CD4-positive, alpha-beta memory T cell (primary cell): ENCODE results near the gene NUAK1. TPM values are rescaled to one million over a fixed set of nuclear protein-coding genes. Genes with fewer than 3 reads are reported as not detected.
A peak's percentile ranks its signal among the peaks of the same experiment; 100 is the strongest.

Experiments
- CTCF ChIA-PET: fragments of 350-600 bp; sonication (Branson Sonifier 250); formaldehyde crosslinking; loops from one replicate; lab custom pipeline; 2021; ENCODE audit warnings: inconsistent platforms; ENCODE audit not compliant: partially characterized antibody; lab: Charles Lee
- POLR2A ChIA-PET: fragments of 350-600 bp; sonication (Branson Sonifier 250); formaldehyde crosslinking; loops from one replicate; lab custom pipeline; 2021; ENCODE audit not compliant: partially characterized antibody; lab: Charles Lee
- DNase-seq, 5 donors: peaks; one replicate each; pipeline versions ENCODE4 v3.0.0 to v3.0.0-alpha.2; 2020 to 2022; ENCODE audit warnings: mixed read lengths in 1 of 5
- H3K27ac ChIP-seq: one replicate; pipeline ENCODE4 v1.7.0; 2013; ENCODE audit warnings: low read depth, low read length
- H3K27me3 ChIP-seq: 2 replicates; pipeline ENCODE4 v1.7.0; 2013; ENCODE audit warnings: mild to moderate bottlenecking, low read length, moderate library complexity; ENCODE audit not compliant: insufficient read depth
- H3K36me3 ChIP-seq: 2 replicates; pipeline ENCODE4 v1.7.0; 2013; ENCODE audit warnings: mild to moderate bottlenecking, low read length, moderate library complexity; ENCODE audit not compliant: insufficient read depth
- H3K4me1 ChIP-seq: 2 replicates; pipeline ENCODE4 v1.7.0; 2013; ENCODE audit warnings: mild to moderate bottlenecking, low read length, moderate library complexity; ENCODE audit not compliant: insufficient read depth
- H3K4me3 ChIP-seq, 2 donors: one replicate each; pipeline ENCODE4 v1.7.0; 2013; ENCODE audit warnings: low read length in 2 of 2, mild to moderate bottlenecking in 1 of 2
- H3K9me3 ChIP-seq, 2 donors: one replicate each; pipeline ENCODE4 v1.7.0; 2013; ENCODE audit warnings: low read length in 2 of 2, control low read depth in 1 of 2; ENCODE audit not compliant: control insufficient read depth in 1 of 2
- H3K27ac Mint-ChIP-seq, 7 donors: one replicate each; pipeline ENCODE4 v1.8.0; 2020 to 2021; ENCODE audit warnings: mixed read lengths in 7 of 7, mild to moderate bottlenecking in 6 of 7, inconsistent platforms in 3 of 7, moderate library complexity in 3 of 7
- H3K27me3 Mint-ChIP-seq, 2 donors: one replicate each; pipeline ENCODE4 v1.8.0; 2020 to 2021; ENCODE audit warnings: mixed read lengths in 2 of 2
- H3K36me3 Mint-ChIP-seq, 2 donors: one replicate each; pipeline ENCODE4 v1.8.0; 2020 to 2021; ENCODE audit warnings: mixed read lengths in 2 of 2, inconsistent platforms in 1 of 2, mild to moderate bottlenecking in 1 of 2
- H3K4me1 Mint-ChIP-seq, 4 donors: one replicate each; pipeline ENCODE4 v1.8.0; 2020 to 2021; ENCODE audit warnings: mixed read lengths in 4 of 4, mild to moderate bottlenecking in 1 of 4
- H3K4me3 Mint-ChIP-seq, 8 donors: one replicate each; pipeline ENCODE4 v1.8.0; 2020 to 2021; ENCODE audit warnings: mixed read lengths in 8 of 8, mild to moderate bottlenecking in 7 of 8, moderate library complexity in 6 of 8, inconsistent platforms in 3 of 8
- H3K9me3 Mint-ChIP-seq, 8 donors: one replicate each; pipeline ENCODE4 v1.8.0; 2020 to 2021; ENCODE audit warnings: mixed read lengths in 8 of 8, mild to moderate bottlenecking in 5 of 8, inconsistent platforms in 3 of 8, moderate library complexity in 1 of 8
- intact Hi-C: fragments of 100-400 bp; cut with micrococcal nuclease; formaldehyde crosslinking; loops from one replicate; pipeline ENCODE4 v1.15.1; 2023
- polyA plus RNA-seq, 2 donors: library from polyadenylated mRNA; unstranded; fragments of 300-500 nt; fragmentation: Illumina TruSeq; gene quantifications; one replicate each; pipeline ENCODE4 v1.2.3, GENCODE V29; 2021
- total RNA-seq, 2 experiments: library from RNA; stranded (reverse); gene quantifications; one replicate each; pipeline ENCODE4 v1.2.3, GENCODE V29; 2021

The NUAK1 gene
- total and polyA plus RNA-seq, 4 experiments from 2014 or later: not detected

GRCh38 chr12:106066726-106067325, 71.9 kb downstream of the NUAK1 start:
- intact Hi-C loops: no loop called here
- Histone ChIP-seq H3K27ac (no peak overlapping the region), H3K27me3 (no peaks in the 10 kb centered on the region), H3K4me1 (no peaks in the 10 kb centered on the region), H3K4me3 (no peak overlapping the region), H3K36me3 (no peaks in the 10 kb centered on the region), H3K9me3 (no peaks in the 10 kb centered on the region)
- Mint-ChIP-seq H3K27me3 (peaks cover 4% of the 10 kb centered on the region in 2 donors), H3K4me1 (no peaks in the 10 kb centered on the region), H3K4me3 (no peak overlapping the region), H3K9me3 (peaks cover 0 to 5% (median 0%) of the 10 kb centered on the region in 8 donors), H3K27ac (no peak overlapping the region), H3K36me3 (no peaks in the 10 kb centered on the region)
- POLR2A ChIA-PET: no interaction called here
- CTCF ChIA-PET: no interaction called here
- no peak for DNase-seq

- POLR2A ChIA-PET: no interaction called here
These were observed 72.6 kb downstream of the NUAK1 start for GRCh38 chr12:106066051-106066705.

GRCh38 chr12:106065506-106065905, 73.2 kb downstream of the NUAK1 start:
- POLR2A ChIA-PET: no interaction called here
- intact Hi-C loops: no loop called here
- H3K4me3 Mint-ChIP-seq: no peak overlapping the region

More at GRCh38 chr12:106066051-106066705, 72.6 kb downstream of the NUAK1 start:
- Histone ChIP-seq H3K27ac (no peak overlapping the region), H3K9me3 (no peaks in the 10 kb centered on the region), H3K4me1 (no peaks in the 10 kb centered on the region), H3K36me3 (no peaks in the 10 kb centered on the region), H3K27me3 (no peaks in the 10 kb centered on the region), H3K4me3 (no peak overlapping the region)
- peaks cover 0 to 5% (median 0%) of the 10 kb centered on the region in 8 donors for H3K9me3 Mint-ChIP-seq
- DNase-seq: no peak
- H3K4me3 Mint-ChIP-seq: no peak overlapping the region
- CTCF ChIA-PET: no interaction called here
- H3K27me3 Mint-ChIP-seq: peaks cover 2 to 4% of the 10 kb centered on the region in 2 donors
- no peak overlapping the region for H3K27ac Mint-ChIP-seq
- no peaks in the 10 kb centered on the region for H3K36me3 Mint-ChIP-seq
- intact Hi-C loops: no loop called here
- H3K4me1 Mint-ChIP-seq: no peaks in the 10 kb centered on the region

GRCh38 chr12:106064721-106065021, 74.1 kb downstream of the NUAK1 start:
- no peak for DNase-seq
- H3K27me3 ChIP-seq: no peaks in the 10 kb centered on the region
- no peak overlapping the region for H3K27ac Mint-ChIP-seq
- no peak overlapping the region for H3K4me3 Mint-ChIP-seq
- ChIA-PET POLR2A (no interaction called here), CTCF (no interaction called here)
- H3K4me3 ChIP-seq: no peak overlapping the region
- H3K9me3 Mint-ChIP-seq: peaks cover 0 to 5% (median 0%) of the 10 kb centered on the region in 8 donors
- intact Hi-C loops: no loop called here
- no peak overlapping the region for H3K27ac ChIP-seq
- peaks cover 2 to 4% of the 10 kb centered on the region in 2 donors for H3K27me3 Mint-ChIP-seq
- no peaks in the 10 kb centered on the region for H3K4me1 Mint-ChIP-seq
- no peaks in the 10 kb centered on the region for H3K4me1 ChIP-seq
- no peaks in the 10 kb centered on the region for H3K36me3 ChIP-seq
- H3K36me3 Mint-ChIP-seq: no peaks in the 10 kb centered on the region
- no peaks in the 10 kb centered on the region for H3K9me3 ChIP-seq

More at GRCh38 chr12:106065506-106065905, 73.2 kb downstream of the NUAK1 start:
- no peaks in the 10 kb centered on the region for H3K9me3 ChIP-seq
- Mint-ChIP-seq H3K27me3 (peaks cover 2 to 4% of the 10 kb centered on the region in 2 donors), H3K9me3 (peaks cover 0 to 5% (median 0%) of the 10 kb centered on the region in 8 donors), H3K36me3 (no peaks in the 10 kb centered on the region), H3K4me1 (no peaks in the 10 kb centered on the region), H3K27ac (no peak overlapping the region)
- CTCF ChIA-PET: no interaction called here
- DNase-seq: no peak
- no peaks in the 10 kb centered on the region for H3K27me3 ChIP-seq
- H3K4me3 ChIP-seq: no peak overlapping the region
- H3K36me3 ChIP-seq: no peaks in the 10 kb centered on the region
- H3K27ac ChIP-seq: no peak overlapping the region
- H3K4me1 ChIP-seq: no peaks in the 10 kb centered on the region

DNA sequence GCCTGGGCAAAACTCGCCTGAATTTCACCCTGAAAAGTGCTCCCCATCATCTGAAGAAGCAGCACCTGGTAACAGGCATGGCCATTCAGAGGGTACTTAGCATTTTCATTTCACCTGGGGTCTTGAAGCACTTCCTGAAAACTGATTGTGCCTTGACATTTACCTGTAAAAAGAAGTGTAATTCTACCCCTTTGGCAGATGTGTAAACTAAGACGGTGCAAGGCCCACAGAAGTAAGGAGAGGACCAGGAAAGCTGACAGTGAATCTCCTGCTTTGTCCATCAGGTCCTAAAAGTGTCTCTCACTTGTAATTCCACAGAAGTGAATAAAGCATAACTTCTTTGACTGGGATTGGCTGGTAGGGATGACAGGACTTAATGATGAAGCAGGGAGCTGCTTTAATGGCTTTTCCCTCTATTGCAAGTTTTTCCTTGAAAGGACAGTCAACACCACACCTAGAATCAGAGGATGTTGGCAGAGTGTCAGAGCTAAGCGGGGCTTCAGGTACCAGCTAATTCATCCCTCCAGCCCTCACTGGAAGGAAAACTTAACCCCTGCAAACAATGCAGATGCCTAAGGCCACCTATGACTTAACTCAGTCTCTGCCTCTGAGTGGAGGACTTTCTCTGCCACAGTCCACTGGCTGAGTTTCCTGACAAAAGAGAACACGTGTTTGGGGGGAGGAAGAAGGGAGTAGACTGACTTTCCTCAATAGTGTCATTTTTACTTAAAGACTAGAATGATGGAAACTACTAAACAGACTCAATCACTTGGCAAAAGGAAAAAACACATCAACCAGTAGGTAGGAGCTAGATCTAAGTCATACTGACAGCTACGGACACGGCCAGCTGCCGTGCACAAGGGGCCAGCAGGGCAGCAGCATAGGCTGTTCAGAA, 74.7 kb downstream of the NUAK1 start:
- peaks cover 2 to 4% of the 10 kb centered on the region in 2 donors for H3K27me3 Mint-ChIP-seq
- H3K4me1 Mint-ChIP-seq: no peaks in the 10 kb centered on the region
- no peaks in the 10 kb centered on the region for H3K27me3 ChIP-seq
- ChIA-PET POLR2A (no interaction called here), CTCF (no interaction called here)
- peaks cover 0 to 5% (median 0%) of the 10 kb centered on the region in 8 donors for H3K9me3 Mint-ChIP-seq
- intact Hi-C loops: no loop called here
- H3K4me3 ChIP-seq: no peak overlapping the region
- no peak overlapping the region for H3K27ac ChIP-seq
- no peak overlapping the region for H3K4me3 Mint-ChIP-seq
- H3K4me1 ChIP-seq: no peaks in the 10 kb centered on the region
- H3K36me3 ChIP-seq: no peaks in the 10 kb centered on the region
- H3K9me3 ChIP-seq: no peaks in the 10 kb centered on the region
- H3K27ac Mint-ChIP-seq: no peak overlapping the region
- no peak for DNase-seq
- H3K36me3 Mint-ChIP-seq: no peaks in the 10 kb centered on the region

GRCh38 chr12:106062693-106063092, 76.1 kb downstream of the NUAK1 start:
- Mint-ChIP-seq H3K4me1 (no peaks in the 10 kb centered on the region), H3K36me3 (no peaks in the 10 kb centered on the region), H3K27ac (no peak overlapping the region), H3K4me3 (peak overlapping the region in 1 of 8 donors; percentile 24), H3K27me3 (peaks cover 2 to 4% of the 10 kb centered on the region in 2 donors), H3K9me3 (peaks cover 0 to 5% (median 0%) of the 10 kb centered on the region in 8 donors)
- intact Hi-C loops: no loop called here
- CTCF ChIA-PET: no interaction called here
- H3K4me3 ChIP-seq: no peak overlapping the region
- H3K27ac ChIP-seq: no peak overlapping the region
- H3K9me3 ChIP-seq: no peaks in the 10 kb centered on the region
- no peak for DNase-seq
- H3K36me3 ChIP-seq: no peaks in the 10 kb centered on the region
- POLR2A ChIA-PET: no interaction called here
- no peaks in the 10 kb centered on the region for H3K4me1 ChIP-seq
- H3K27me3 ChIP-seq: no peaks in the 10 kb centered on the region
